Gastrocnemius medialis (tissue), 4 donors: ENCODE measurements around the gene ZFP36L1. TPM values are rescaled to one million over a fixed set of nuclear protein-coding genes. Genes with fewer than 3 reads are reported as not detected.

Experiments
- ATAC-seq, 2 donors: fragments of 150-250 bp; one replicate each; pipeline ENCODE4 v1.9.1; 2016
- DNase-seq, 2 donors: peaks; one replicate each; pipeline ENCODE4 v3.0.0-alpha.2; 2019
- H3K27ac ChIP-seq, 4 donors: fragments of 200-600 bp; sonication (generic); 1 replicate in 1 of 4; 2 replicates in 3 of 4; pipeline ENCODE4 v1.5.1; 2016 to 2018; ENCODE audit warnings: mild to moderate bottlenecking in 2 of 4, moderate library complexity in 1 of 4
- H3K27me3 ChIP-seq, 3 donors: fragments of 200-600 bp; sonication (generic) in 2 of 3; 1 replicate in 1 of 3; 2 replicates in 2 of 3; pipeline versions ENCODE4 v1.5.1 to v1.6.0; 2016 to 2019; ENCODE audit warnings: mild to moderate bottlenecking in 1 of 3, moderate library complexity in 1 of 3
- H3K36me3 ChIP-seq, 2 donors: fragments of 200-600 bp; sonication (generic) in 1 of 2; one replicate each; pipeline ENCODE4 v1.5.1; 2017 to 2018
- H3K4me1 ChIP-seq, 2 donors: fragments of 200-600 bp; sonication (generic) in 1 of 2; one replicate each; pipeline ENCODE4 v1.5.1; 2016 to 2017; ENCODE audit warnings: mild to moderate bottlenecking in 2 of 2
- H3K4me3 ChIP-seq, 4 donors: fragments of 200-600 bp; sonication (generic) in 3 of 4; 1 replicate in 1 of 4; 2 replicates in 3 of 4; pipeline ENCODE4 v1.5.1; 2016 to 2019; ENCODE audit warnings: mild to moderate bottlenecking in 2 of 4
- H3K9me3 ChIP-seq, 3 donors: fragments of 200-600 bp; sonication (generic) in 2 of 3; 1 replicate in 1 of 3; 2 replicates in 2 of 3; pipeline ENCODE4 v1.5.1; 2016 to 2019
- POLR2A ChIP-seq, 2 donors: fragments of 450-650 bp; IDR thresholded peaks; one replicate each; pipeline ENCODE4 v1.6.1; 2017; ENCODE audit warnings: antibody characterized with exemption in 2 of 2, mild to moderate bottlenecking in 2 of 2, moderate library complexity in 2 of 2
- in situ Hi-C, 4 donors: fragments of 200-750 bp; cut with MboI; loops; one replicate each; pipeline versions ENCODE4 v1.15.0 to v1.8.0; 2017; ENCODE audit warnings: low sequenced_read_pairs in 4 of 4
- intact Hi-C: fragments of 100-400 bp; cut with DNase I; formaldehyde crosslinking; loops from one replicate; pipeline ENCODE4 v1.15.1; 2023; ENCODE audit warnings: low total_unique reads
- total RNA-seq, 4 donors: library from RNA; depleted of rRNA; stranded (reverse); fragments of >200 nt; gene quantifications; one replicate each; pipeline versions ENCODE4 v1.1.0 to v1.2.3, GENCODE V29; 2016
- TF ChIP-seq, protein P1 (sequence below), 5 experiments: fragments of 450-650 bp in 3 of 5; fragments of 200-600 bp in 2 of 5; sonication (generic) in 2 of 5; IDR thresholded peaks in 4 of 5; conservative IDR thresholded peaks in 1 of 5; 1 replicate in 4 of 5; 2 replicates in 1 of 5; pipeline ENCODE4 v1.5.1; 2016 to 2019; ENCODE audit warnings: antibody characterized with exemption in 5 of 5, mild to moderate bottlenecking in 3 of 5, moderate library complexity in 3 of 5

ZFP36L1 gene
- total RNA-seq, 4 donors from 2014 or later = 60.2 to 196 (median 125) TPM

DNA sequence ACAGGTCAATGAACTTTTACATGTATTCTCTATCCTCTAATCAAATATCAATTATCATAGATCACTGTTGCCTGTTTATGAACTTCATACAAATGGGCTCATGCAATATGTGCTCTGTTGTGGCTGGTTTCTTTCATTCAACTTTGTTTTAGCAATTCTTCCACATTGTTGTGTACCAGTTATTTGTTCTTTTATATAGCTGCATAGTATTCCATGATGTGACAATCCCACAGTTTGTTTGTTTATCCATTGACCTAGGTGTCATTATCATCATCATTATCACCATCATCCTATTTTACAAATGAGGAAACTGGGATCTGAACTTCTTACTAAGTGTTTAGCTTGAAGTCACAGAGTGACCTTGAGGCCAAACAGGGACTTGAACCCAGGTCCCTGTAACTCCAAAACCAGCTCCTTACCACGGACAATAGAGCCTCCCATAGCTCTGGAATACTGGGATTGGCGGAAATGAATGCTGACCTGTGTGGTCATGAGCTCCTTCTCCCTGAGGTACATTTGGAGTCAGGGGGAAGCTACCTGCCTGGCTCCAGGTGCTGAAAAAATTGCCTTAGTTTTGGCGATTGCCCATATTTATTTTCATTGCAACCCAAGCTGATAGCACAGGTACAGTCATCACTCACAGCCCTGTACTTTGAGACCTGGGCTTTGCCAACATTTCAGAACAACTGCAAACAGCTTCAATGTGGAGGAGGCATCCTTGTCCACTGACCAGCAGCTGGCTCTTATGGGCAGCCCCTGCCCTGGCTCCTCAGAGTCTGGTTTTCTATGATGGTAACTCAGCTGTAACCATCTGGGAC lies 9.2 kb downstream of the ZFP36L1 start:
- TF ChIP-seq, protein P1, sequence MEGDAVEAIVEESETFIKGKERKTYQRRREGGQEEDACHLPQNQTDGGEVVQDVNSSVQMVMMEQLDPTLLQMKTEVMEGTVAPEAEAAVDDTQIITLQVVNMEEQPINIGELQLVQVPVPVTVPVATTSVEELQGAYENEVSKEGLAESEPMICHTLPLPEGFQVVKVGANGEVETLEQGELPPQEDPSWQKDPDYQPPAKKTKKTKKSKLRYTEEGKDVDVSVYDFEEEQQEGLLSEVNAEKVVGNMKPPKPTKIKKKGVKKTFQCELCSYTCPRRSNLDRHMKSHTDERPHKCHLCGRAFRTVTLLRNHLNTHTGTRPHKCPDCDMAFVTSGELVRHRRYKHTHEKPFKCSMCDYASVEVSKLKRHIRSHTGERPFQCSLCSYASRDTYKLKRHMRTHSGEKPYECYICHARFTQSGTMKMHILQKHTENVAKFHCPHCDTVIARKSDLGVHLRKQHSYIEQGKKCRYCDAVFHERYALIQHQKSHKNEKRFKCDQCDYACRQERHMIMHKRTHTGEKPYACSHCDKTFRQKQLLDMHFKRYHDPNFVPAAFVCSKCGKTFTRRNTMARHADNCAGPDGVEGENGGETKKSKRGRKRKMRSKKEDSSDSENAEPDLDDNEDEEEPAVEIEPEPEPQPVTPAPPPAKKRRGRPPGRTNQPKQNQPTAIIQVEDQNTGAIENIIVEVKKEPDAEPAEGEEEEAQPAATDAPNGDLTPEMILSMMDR (IDR thresholded peaks at IDR 0.05 in 4 of 5, conservative IDR thresholded peaks at IDR 0.05 in 1 of 5) = no peak
- TF ChIP-seq POLR2A (IDR thresholded peaks at IDR 0.05) = no peak
- H3K4me1 ChIP-seq = peaks cover 30 to 41% of the 10 kb centered on the region in 2 donors
- no peaks in the 10 kb centered on the region for H3K9me3 ChIP-seq
- no peak overlapping the region for H3K4me3 ChIP-seq
- in situ Hi-C loops (loop anchor here in 1 of 4 donors (25.0 kb wide), 1 partner anchor 246 kb away; no protein-coding TSS in a partner anchor), intact Hi-C loops (no loop called here)
- peak overlapping the region; percentile 26 to 99 (median 97) for H3K27ac ChIP-seq
- H3K27me3 ChIP-seq = no peaks in the 10 kb centered on the region
- ATAC-seq (no peak), DNase-seq (no peak)
- peaks cover 0 to 14% of the 10 kb centered on the region in 2 donors for H3K36me3 ChIP-seq

DNA sequence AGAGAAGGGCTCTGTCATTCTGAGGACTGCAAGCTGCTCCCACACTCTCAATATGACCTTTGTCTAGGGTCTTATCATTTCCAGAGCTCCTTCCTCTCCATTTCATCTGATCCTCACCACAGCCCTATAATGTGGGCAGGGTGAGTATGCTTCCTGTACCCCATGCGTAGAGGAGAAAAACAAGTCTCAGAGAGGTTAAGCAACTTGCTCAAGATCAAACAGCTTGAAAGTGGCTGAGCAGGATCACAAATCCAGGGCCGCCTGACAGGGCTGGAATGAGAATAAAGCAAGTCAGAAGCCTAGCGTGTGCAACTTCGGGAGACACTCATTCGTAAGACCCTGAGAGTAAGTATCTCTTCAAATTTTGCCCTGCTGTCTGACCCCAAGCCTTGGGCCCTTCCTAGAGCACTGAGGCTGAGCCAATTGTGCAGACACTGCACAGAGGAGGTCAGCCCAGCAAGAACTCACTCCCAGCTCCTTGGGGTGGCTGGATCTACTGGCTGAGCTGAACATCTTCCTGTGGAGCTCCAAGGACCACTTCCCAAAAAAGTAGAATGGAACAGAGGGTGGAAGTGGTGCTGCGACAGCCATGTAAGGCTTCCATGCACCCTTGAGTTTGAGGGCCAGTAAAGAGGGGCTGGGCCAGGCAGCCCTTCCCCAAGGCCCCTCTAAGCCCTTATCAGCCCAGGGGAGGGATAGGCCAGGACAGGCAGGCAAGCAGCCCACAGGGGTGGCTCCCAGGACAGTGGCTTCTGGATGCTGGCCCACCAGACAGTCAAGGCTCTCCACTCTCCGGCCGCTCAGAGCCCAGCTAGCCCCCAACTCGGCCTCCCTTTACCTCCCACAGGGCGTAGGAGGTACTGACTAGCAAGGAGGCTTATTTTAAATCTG lies 10.5 kb downstream of the ZFP36L1 start:
- Histone ChIP-seq H3K27me3 (no peaks in the 10 kb centered on the region), H3K9me3 (no peaks in the 10 kb centered on the region), H3K4me1 (peaks cover 23 to 43% of the 10 kb centered on the region in 2 donors), H3K36me3 (peaks cover 0 to 2% of the 10 kb centered on the region in 2 donors), H3K27ac (peak overlapping the region in 1 of 4 donors; percentile 12), H3K4me3 (no peak overlapping the region)
- in situ Hi-C loops (loop anchor here in 1 of 4 donors (25.0 kb wide), 1 partner anchor 245 kb away; no protein-coding TSS in a partner anchor), intact Hi-C loops (no loop called here)
- no peak for DNase-seq
- ATAC-seq = no peak
- no peak for TF ChIP-seq POLR2A (IDR thresholded peaks at IDR 0.05)

DNA sequence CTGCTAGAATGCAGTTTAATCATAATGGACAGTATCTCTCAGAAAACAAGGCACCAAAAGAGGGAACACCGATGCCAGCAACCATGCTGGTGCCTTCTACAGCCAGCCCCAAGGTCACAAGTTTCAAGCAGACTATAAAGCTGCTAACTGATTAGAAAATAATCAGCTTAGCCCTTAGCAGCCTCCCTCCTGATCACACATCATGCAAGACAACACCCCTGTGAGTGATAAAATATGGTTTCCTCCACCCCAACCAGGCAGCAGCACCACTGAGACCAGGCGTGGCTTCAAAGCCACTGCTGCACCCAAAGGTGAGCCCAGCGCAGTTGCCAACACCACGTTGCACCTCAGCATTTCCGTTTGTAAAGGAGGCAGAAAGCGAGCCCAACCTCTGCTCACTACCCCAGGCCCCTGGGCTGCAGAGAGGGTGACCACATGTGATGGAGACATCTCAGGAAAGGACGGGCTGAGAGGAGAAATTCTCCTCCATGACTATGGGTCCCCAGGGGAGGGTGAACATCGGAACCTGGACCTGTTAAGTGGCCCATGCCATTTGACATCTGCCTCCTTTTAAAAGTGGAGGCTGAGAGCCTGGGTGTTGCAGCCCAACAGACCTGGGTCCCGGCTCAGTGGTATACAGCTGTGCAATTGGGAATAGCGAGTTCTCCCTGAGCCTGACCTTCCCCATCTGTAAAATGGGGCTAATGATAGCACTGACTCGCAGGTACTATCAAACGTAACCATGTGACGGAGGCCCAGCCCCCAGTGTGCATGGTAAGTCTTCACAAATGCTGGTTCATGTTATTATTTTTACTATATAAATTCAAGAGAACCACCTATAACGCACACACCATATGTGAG lies 11.5 kb downstream of the ZFP36L1 start:
- H3K4me3 ChIP-seq = no peak overlapping the region

DNA sequence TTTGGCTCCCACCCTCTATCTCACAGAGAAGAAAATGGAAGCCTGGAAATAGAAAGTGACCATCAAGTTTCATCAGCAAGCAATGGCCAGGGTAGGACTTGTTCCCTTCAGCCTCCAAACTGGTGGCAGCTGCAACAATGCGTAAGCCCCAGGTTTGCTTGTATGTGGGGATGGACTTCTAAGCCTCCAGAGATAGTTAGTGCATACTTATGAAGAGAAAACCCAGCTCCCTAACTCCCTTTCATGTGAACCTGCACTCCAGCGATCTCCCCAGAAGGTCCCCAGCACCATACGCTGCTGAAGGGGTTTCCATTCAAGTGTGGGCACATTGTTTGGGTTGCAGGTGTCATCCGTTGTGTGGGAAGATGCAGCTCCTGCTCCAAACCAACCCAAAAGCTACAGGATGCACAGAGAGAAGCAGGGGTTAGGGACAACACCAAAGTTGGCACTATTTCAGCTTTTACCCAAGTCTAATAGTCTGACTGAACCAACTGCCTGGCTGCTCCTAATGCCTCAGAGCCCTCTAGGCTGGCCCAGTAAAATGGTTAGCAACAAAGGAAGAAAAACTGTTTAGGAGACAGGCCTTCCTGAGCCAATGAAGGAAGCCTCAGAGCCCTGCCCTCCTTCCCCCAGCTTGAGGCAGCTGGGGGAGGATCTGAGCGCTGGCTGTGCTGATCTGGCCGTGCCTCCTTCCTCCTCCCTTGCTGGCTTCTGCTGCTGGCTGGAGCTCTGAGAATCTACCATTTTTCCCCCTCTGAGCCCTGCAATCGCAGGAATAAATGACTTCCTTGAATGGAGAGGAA lies 12.3 kb downstream of the ZFP36L1 start:
- peak; percentile 83 to 85 for ATAC-seq
- no peak for TF ChIP-seq POLR2A (IDR thresholded peaks at IDR 0.05)
- TF ChIP-seq, protein P1 (IDR thresholded peaks at IDR 0.05 in 4 of 5, conservative IDR thresholded peaks at IDR 0.05 in 1 of 5) = no peak
- DNase-seq = peak; percentile 30 to 68
- Histone ChIP-seq H3K4me1 (peaks cover 20 to 38% of the 10 kb centered on the region in 2 donors), H3K27me3 (no peaks in the 10 kb centered on the region), H3K36me3 (no peaks in the 10 kb centered on the region), H3K9me3 (no peaks in the 10 kb centered on the region), H3K4me3 (peak overlapping the region in 2 of 4 donors; percentile 17 to 25), H3K27ac (peak overlapping the region; percentile 81 to 87 (median 85))
- intact Hi-C loops (no loop called here), in situ Hi-C loops (loop anchor here in 1 of 4 donors (25.0 kb wide), 1 partner anchor 243 kb away; no protein-coding TSS in a partner anchor)

More for the DNA sequence above, 11.5 kb downstream of the ZFP36L1 start:
- intact Hi-C loops = no loop called here
- H3K27ac ChIP-seq = peak overlapping the region; percentile 81 to 87 (median 85)
- TF ChIP-seq, protein P1 (IDR thresholded peaks at IDR 0.05 in 4 of 5, conservative IDR thresholded peaks at IDR 0.05 in 1 of 5) = no peak
- TF ChIP-seq POLR2A (IDR thresholded peaks at IDR 0.05) = no peak
- no peaks in the 10 kb centered on the region for H3K9me3 ChIP-seq
- DNase-seq (no peak), ATAC-seq (no peak)
- H3K27me3 ChIP-seq = no peaks in the 10 kb centered on the region
- no peaks in the 10 kb centered on the region for H3K36me3 ChIP-seq
- H3K4me1 ChIP-seq = peaks cover 20 to 38% of the 10 kb centered on the region in 2 donors
- in situ Hi-C loops = loop anchor here in 1 of 4 donors (25.0 kb wide), 1 partner anchor 244 kb away; no protein-coding TSS in a partner anchor
